Cardiac muscle cell (in vitro differentiated cells and primary cell): ENCODE data around the gene RARS1. TPM values are rescaled to one million over a fixed set of nuclear protein-coding genes. Genes with fewer than 3 reads are reported as not detected.
A peak's percentile ranks its signal among the peaks of the same experiment; 100 is the strongest.
"Not testable (repeated sequence)": the region's sequence is repeated elsewhere in the genome, so short reads cannot be mapped to it uniquely, and the experiment has no call there.

Source experiments
- DNase-seq, 2 donors: peaks; one replicate each; pipeline versions ENCODE4 v3.0.0 to v3.0.0-alpha.2; 2010 to 2017; ENCODE audit warnings: low read depth in 1 of 2, low spot score in 1 of 2
- H3K27ac ChIP-seq: fragments of 200-600 bp; sonication (generic); 2 replicates; pipeline ENCODE4 v1.5.1; 2016
- H3K27me3 ChIP-seq: fragments of 200-600 bp; sonication (generic); 2 replicates; pipeline ENCODE4 v1.6.0; 2016; ENCODE audit warnings: control low read depth
- H3K36me3 ChIP-seq: fragments of 200-600 bp; sonication (generic); 2 replicates; pipeline ENCODE4 v1.5.1; 2016; ENCODE audit warnings: control low read depth
- H3K4me1 ChIP-seq: fragments of 200-600 bp; sonication (generic); 2 replicates; pipeline ENCODE4 v1.8.1; 2017; ENCODE audit warnings: low read depth, mild to moderate bottlenecking, mixed run types
- H3K4me3 ChIP-seq: fragments of 200-600 bp; sonication (generic); 2 replicates; pipeline ENCODE4 v1.5.1; 2016; ENCODE audit warnings: mild to moderate bottlenecking
- H3K9me3 ChIP-seq: fragments of 200-600 bp; sonication (generic); 2 replicates; pipeline ENCODE4 v1.5.1; 2017; ENCODE audit warnings: low read depth, mild to moderate bottlenecking, control low read depth
- polyA plus RNA-seq: library from polyadenylated mRNA; unstranded; fragments of >200 nt; fragmentation: Nextera tagmentation; extraction: Ambion mirVana; gene quantifications from 2 replicates; pipeline ENCODE4 v1.2.1, GENCODE V29; 2016
- total RNA-seq: library from RNA; depleted of rRNA; stranded (reverse); fragments of >200 nt; gene quantifications from 2 replicates; pipeline ENCODE4 v1.2.3, GENCODE V29; 2016
- TF ChIP-seq, protein P1 (sequence below): IDR thresholded peaks from 2 replicates; pipeline ENCODE4 v1.5.1; 2012; ENCODE audit warnings: low read depth, mild to moderate bottlenecking, low read length

The RARS1 gene
- total and polyA plus RNA-seq, 2 experiments from 2014 or later = 68.0 to 92.7 TPM

DNA sequence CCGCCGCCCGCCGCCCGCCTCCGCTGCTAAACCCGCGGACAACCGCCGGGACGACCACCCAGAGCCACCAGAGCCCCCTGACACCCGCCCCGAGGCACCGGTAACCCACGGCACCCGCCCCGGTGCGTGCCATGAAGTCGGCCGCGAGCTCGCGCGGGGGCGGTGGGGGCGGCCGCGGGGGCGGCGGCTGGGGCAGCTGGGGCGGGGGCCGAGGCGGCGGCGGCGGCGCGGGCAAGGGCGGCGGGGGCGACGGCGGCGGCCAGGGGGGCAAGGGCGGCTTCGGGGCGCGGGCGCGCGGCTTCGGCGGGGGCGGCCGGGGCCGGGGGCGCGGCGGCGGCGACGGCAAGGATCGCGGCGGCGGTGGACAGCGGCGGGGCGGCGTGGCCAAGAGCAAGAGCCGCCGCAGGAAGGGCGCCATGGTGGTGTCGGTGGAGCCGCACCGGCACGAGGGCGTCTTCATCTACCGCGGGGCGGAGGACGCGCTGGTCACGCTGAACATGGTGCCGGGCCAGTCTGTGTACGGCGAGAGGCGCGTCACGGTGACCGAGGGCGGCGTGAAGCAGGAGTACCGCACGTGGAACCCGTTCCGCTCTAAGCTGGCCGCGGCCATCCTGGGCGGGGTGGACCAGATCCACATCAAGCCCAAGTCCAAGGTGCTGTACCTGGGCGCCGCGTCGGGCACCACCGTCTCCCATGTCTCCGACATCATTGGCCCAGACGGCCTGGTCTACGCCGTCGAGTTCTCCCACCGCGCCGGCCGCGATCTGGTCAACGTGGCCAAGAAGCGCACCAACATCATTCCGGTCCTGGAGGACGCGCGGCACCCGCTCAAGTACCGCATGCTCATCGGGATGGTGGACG, 43.3 kb downstream of the RARS1 start:
- no peaks in the 10 kb centered on the region for H3K9me3 ChIP-seq
- TF ChIP-seq, protein P1, sequence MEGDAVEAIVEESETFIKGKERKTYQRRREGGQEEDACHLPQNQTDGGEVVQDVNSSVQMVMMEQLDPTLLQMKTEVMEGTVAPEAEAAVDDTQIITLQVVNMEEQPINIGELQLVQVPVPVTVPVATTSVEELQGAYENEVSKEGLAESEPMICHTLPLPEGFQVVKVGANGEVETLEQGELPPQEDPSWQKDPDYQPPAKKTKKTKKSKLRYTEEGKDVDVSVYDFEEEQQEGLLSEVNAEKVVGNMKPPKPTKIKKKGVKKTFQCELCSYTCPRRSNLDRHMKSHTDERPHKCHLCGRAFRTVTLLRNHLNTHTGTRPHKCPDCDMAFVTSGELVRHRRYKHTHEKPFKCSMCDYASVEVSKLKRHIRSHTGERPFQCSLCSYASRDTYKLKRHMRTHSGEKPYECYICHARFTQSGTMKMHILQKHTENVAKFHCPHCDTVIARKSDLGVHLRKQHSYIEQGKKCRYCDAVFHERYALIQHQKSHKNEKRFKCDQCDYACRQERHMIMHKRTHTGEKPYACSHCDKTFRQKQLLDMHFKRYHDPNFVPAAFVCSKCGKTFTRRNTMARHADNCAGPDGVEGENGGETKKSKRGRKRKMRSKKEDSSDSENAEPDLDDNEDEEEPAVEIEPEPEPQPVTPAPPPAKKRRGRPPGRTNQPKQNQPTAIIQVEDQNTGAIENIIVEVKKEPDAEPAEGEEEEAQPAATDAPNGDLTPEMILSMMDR = no peak
- peaks cover 58% of the 10 kb centered on the region for H3K27me3 ChIP-seq
- no peaks in the 10 kb centered on the region for H3K4me1 ChIP-seq
- no peak overlapping the region for H3K27ac ChIP-seq
- H3K4me3 ChIP-seq = peak overlapping the region; percentile 30
- DNase-seq = peak; percentile 15 to 41
- no peaks in the 10 kb centered on the region for H3K36me3 ChIP-seq

DNA sequence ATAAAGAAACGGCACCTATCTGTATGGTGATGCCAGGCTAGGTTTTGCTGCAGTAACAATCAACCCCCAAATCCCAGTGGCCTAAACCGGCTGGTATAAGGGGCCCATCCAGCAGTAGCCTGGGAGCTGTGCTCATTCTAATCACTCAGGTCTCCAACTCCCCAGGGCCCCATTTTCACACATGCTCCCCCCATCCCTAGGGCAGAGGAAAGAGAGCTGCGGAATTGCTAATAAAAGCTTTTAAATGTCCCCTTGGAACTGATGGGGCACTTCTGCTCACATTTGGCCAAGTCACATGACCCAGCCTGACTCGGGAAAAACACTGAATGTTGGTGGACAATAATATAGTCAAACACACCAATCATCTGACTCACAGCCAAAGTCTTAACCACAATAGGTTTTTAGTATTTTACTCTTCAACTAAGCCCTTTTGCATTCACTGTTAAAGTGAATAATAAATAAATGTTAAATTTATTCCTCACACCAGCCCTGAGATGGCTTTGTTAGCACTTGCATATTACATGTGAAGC, 44.4 kb downstream of the RARS1 start:
- no peak for DNase-seq
- no peak overlapping the region for H3K27ac ChIP-seq
- TF ChIP-seq, protein P1 = no peak
- H3K4me1 ChIP-seq = no peaks in the 10 kb centered on the region
- no peaks in the 10 kb centered on the region for H3K9me3 ChIP-seq
- H3K27me3 ChIP-seq = peaks cover 58% of the 10 kb centered on the region
- H3K4me3 ChIP-seq = no peak overlapping the region
- no peaks in the 10 kb centered on the region for H3K36me3 ChIP-seq

DNA sequence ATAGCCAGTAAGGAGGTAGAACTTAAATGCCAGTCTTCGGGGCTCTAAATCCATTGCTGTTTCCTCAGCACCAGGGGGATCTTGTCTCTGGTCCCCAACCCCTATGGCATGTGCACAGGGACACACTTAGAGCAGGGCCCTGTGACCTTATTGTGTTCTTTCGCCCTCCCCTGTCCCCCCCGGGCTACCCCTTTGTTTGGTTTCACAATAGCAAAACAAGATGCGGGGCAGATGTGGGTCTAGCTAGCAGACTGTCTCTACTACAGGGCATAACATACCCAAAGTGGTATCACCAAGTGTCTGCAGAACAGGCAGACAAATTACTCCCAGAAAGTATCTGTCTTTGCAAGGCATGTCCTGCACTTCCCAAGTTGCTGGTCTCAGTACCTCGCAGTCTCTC, 44.9 kb downstream of the RARS1 start:
- Histone ChIP-seq H3K36me3 (no peaks in the 10 kb centered on the region), H3K27ac (no peak overlapping the region), H3K4me3 (no peak overlapping the region), H3K9me3 (no peaks in the 10 kb centered on the region), H3K27me3 (peaks cover 58% of the 10 kb centered on the region), H3K4me1 (no peaks in the 10 kb centered on the region)
- DNase-seq = no peak
- TF ChIP-seq, protein P1 = no peak

- Histone ChIP-seq H3K4me1 (no peaks in the 10 kb centered on the region), H3K4me3 (no peak overlapping the region), H3K27me3 (peaks cover 55% of the 10 kb centered on the region), H3K36me3 (no peaks in the 10 kb centered on the region), H3K27ac (no peak overlapping the region), H3K9me3 (no peaks in the 10 kb centered on the region)
- TF ChIP-seq, protein P1 = no peak
- DNase-seq = no peak
Observed at GRCh38 chr5:168531987-168532864, 46.0 kb downstream of the RARS1 start.

DNA sequence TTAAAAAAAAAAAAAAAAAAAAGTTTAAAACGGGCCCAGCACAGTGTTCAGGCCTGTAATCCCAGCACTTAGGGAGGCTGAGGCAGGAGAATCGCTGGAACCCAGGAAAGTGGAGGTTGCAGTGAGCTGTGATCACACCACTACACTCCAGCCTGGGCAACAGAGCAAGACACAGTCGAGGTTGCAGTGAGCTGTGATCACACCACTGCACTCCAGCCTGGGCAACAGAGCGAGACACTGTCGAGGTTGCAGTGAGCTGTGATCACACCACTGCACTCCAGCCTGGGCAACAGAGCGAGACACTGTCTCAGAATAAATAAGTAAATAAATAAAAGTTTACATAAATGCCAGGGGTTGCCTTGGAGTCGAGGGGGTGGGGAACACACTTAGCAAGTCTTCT, 48.1 kb downstream of the RARS1 start:
- H3K27ac ChIP-seq, H3K9me3 ChIP-seq, H3K4me3 ChIP-seq, H3K4me1 ChIP-seq, DNase-seq, H3K36me3 ChIP-seq: not testable (repeated sequence)
- peaks cover 34% of the 10 kb centered on the region for H3K27me3 ChIP-seq
